ENCODE results near the gene VSTM4. TPM values are rescaled to one million over a fixed set of nuclear protein-coding genes. Genes with fewer than 3 reads are reported as not detected.

VSTM4 gene
- total RNA-seq, 2 experiments from 2014 or later: not detected

- Histone ChIP-seq H3K4me1 (ENCODE audit: insufficient read depth, low read length, poor library complexity, severe bottlenecking) (peaks cover 16% of the 10 kb centered on the region), H4K20me1 (ENCODE audit: insufficient read depth, low read length) (no peaks in the 10 kb centered on the region), H3K9me2 (ENCODE audit: insufficient read depth, low read length) (no peaks in the 10 kb centered on the region), H3K9me3 (ENCODE audit: low read length) (no peaks in the 10 kb centered on the region), H3K36me3 (ENCODE audit: insufficient read depth, low read length) (no peaks in the 10 kb centered on the region), H3K79me2 (ENCODE audit: insufficient read depth, low read depth, low read length) (no peaks in the 10 kb centered on the region), H3K4me2 (ENCODE audit: low read length) (no peak overlapping the region), H3K27ac (ENCODE audit: low read depth, low read length, poor library complexity, severe bottlenecking) (no peak overlapping the region), H3K4me3 (ENCODE audit: low read depth, low read length, poor library complexity, severe bottlenecking) (no peak overlapping the region), H2AFZ (ENCODE audit: low read length) (no peak overlapping the region)
- TF ChIP-seq CTCF (conservative IDR thresholded peaks at IDR 0.05; ENCODE audit: low read length) (no peak), EZH2phosphoT487 (IDR thresholded peaks at IDR 0.05; ENCODE audit: borderline replicate concordance, low read depth, low read length) (no peak)
- no TSS peak for BruUV-seq (replicated peaks)
- no peak for DNase-seq (ENCODE audit: low spot score)
- intact Hi-C loops (cut with micrococcal nuclease; ENCODE audit: unreplicated experiment): loop anchor here (2.0 kb wide), 1 partner anchor 67 kb away; no protein-coding TSS in a partner anchor
- CTCF ChIA-PET (ENCODE audit: unreplicated experiment): no interaction called here
- POLR2A ChIA-PET: interaction anchor here (0.5 to 1.5 kb wide), 4 partner anchors 9 to 266 kb away, joined by 3 to 9 read pairs (median 4); no protein-coding TSS in a partner anchor
These were observed 4.4 kb upstream of the VSTM4 start for GRCh38 chr10:49119746-49120145.

DNA sequence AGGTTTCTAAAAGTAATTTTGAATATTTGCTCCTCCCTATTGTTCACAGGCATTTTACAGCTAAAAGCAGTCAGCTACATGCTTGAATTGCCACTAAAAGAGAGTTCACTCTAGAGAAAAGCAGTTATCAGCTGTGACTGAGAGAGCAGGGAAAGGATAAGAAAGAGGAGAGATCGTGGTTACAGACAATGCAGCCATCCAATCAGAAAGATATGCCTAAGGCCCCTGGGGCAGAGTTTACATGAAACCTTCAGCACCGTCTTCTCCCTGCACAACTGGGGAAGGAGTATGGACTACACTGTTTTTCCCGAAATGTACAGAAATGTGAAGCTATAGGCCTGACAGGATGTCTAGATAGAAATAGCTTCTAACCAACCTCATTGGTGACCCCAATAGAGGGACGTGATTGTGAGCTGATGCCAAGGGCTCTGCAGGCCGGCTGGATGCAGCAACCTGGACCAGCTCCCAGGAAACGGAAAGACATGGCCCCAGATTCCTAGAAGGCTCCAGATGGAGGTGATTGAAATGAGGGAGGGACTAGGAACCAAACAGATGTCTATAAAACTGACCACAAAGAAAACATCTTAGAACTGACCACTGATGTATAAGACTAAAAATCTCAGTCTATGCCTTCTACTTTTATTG is 3.2 kb upstream of the VSTM4 start:
- POLR2A ChIA-PET: interaction anchor here (0.6 to 1.5 kb wide), 3 partner anchors 12 to 119 kb away, joined by 3 to 4 read pairs (median 3); no protein-coding TSS in a partner anchor
- Histone ChIP-seq H3K4me2 (ENCODE audit: low read length) (no peak overlapping the region), H3K4me3 (ENCODE audit: low read depth, low read length, poor library complexity, severe bottlenecking) (no peak overlapping the region), H3K27ac (ENCODE audit: low read depth, low read length, poor library complexity, severe bottlenecking) (no peak overlapping the region), H3K36me3 (ENCODE audit: insufficient read depth, low read length) (no peaks in the 10 kb centered on the region), H4K20me1 (ENCODE audit: insufficient read depth, low read length) (no peaks in the 10 kb centered on the region), H2AFZ (ENCODE audit: low read length) (peak overlapping the region; percentile 34; the same call in 1 of the 2 replicates), H3K9me3 (ENCODE audit: low read length) (no peaks in the 10 kb centered on the region), H3K4me1 (ENCODE audit: insufficient read depth, low read length, poor library complexity, severe bottlenecking) (peaks cover 16% of the 10 kb centered on the region), H3K9me2 (ENCODE audit: insufficient read depth, low read length) (no peaks in the 10 kb centered on the region), H3K79me2 (ENCODE audit: insufficient read depth, low read depth, low read length) (no peaks in the 10 kb centered on the region)
- CTCF ChIA-PET (ENCODE audit: unreplicated experiment): no interaction called here
- DNase-seq (ENCODE audit: low spot score): no peak
- intact Hi-C loops (cut with micrococcal nuclease; ENCODE audit: unreplicated experiment): no loop called here
- no TSS peak for BruUV-seq (replicated peaks)
- TF ChIP-seq CTCF (conservative IDR thresholded peaks at IDR 0.05; ENCODE audit: low read length) (no peak), EZH2phosphoT487 (IDR thresholded peaks at IDR 0.05; ENCODE audit: borderline replicate concordance, low read depth, low read length) (no peak)

DNA sequence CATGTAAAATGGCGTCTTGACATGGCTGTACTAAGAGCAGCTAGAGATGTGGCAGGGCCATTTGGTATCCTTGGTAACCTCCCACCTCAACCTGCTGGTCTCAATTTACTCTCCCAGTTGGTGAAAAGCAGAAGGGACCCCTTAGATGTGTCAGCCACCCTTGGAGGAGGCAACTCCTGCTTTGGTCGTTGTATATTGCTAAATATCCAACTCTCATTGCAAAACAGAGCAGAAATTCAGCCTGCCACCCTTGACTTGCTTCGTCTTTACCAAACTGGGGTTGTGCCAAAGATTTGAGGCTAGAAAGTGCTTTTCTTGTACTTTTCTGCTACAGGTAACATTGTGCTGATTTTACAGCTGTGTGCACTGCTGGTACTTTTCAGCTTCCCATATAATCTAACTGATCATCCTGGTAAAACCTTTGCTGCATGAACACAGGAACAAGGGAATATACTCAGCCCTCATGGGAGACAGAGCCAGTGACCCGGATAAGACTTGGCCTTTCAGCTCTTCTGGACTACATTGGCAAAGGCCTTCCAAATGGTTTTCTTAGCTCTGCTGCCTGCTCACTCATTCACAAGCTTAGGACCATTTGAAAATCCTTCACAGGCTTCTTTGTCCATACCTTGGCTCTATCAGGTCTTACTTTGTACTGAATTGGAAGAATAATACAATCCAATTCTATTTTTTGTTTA is 2.2 kb upstream of the VSTM4 start:
- Histone ChIP-seq H3K36me3 (ENCODE audit: insufficient read depth, low read length) (no peaks in the 10 kb centered on the region), H3K27ac (ENCODE audit: low read depth, low read length, poor library complexity, severe bottlenecking) (no peak overlapping the region), H3K4me1 (ENCODE audit: insufficient read depth, low read length, poor library complexity, severe bottlenecking) (peaks cover 21% of the 10 kb centered on the region), H4K20me1 (ENCODE audit: insufficient read depth, low read length) (no peaks in the 10 kb centered on the region), H3K4me3 (ENCODE audit: low read depth, low read length, poor library complexity, severe bottlenecking) (no peak overlapping the region), H3K79me2 (ENCODE audit: insufficient read depth, low read depth, low read length) (no peaks in the 10 kb centered on the region), H3K4me2 (ENCODE audit: low read length) (no peak overlapping the region), H3K9me3 (ENCODE audit: low read length) (no peaks in the 10 kb centered on the region), H2AFZ (ENCODE audit: low read length) (no peak overlapping the region), H3K9me2 (ENCODE audit: insufficient read depth, low read length) (no peaks in the 10 kb centered on the region)
- no TSS peak for BruUV-seq (replicated peaks)
- CTCF ChIA-PET (ENCODE audit: unreplicated experiment): no interaction called here
- intact Hi-C loops (cut with micrococcal nuclease; ENCODE audit: unreplicated experiment): no loop called here
- POLR2A ChIA-PET: interaction anchor here (0.6 to 1.5 kb wide), 2 partner anchors 13 to 120 kb away, joined by 3 read pairs; no protein-coding TSS in a partner anchor
- TF ChIP-seq CTCF (conservative IDR thresholded peaks at IDR 0.05; ENCODE audit: low read length): no peak
- TF ChIP-seq EZH2phosphoT487 (IDR thresholded peaks at IDR 0.05; ENCODE audit: borderline replicate concordance, low read depth, low read length): no peak
- no peak for DNase-seq (ENCODE audit: low spot score)
